Measurements from ENCODE around the gene USP7. TPM values are rescaled to one million over a fixed set of nuclear protein-coding genes. Genes with fewer than 3 reads are reported as not detected.
"Not testable (repeated sequence)": the region's sequence is repeated elsewhere in the genome, so short reads cannot be mapped to it uniquely, and the experiment has no call there.

USP7 gene
- total RNA-seq, 2 experiments from 2014 or later: 46.4 to 127 TPM

GRCh38 chr16:8845699-8846298 is 117.9 kb downstream of the USP7 start:
- Histone ChIP-seq H3K4me2 (ENCODE audit: low read length) (no peak overlapping the region), H3K79me2 (ENCODE audit: insufficient read depth, low read depth, low read length) (no peaks in the 10 kb centered on the region; the same call in 1 of the 2 replicates), H3K9me2 (ENCODE audit: insufficient read depth, low read length) (no peaks in the 10 kb centered on the region), H3K4me3 (ENCODE audit: low read depth, low read length, poor library complexity, severe bottlenecking) (no peak overlapping the region), H3K4me1 (ENCODE audit: insufficient read depth, low read length, poor library complexity, severe bottlenecking) (no peaks in the 10 kb centered on the region), H2AFZ (ENCODE audit: low read length) (no peak overlapping the region), H3K36me3 (ENCODE audit: insufficient read depth, low read length) (peaks cover 54% of the 10 kb centered on the region), H4K20me1 (ENCODE audit: insufficient read depth, low read length) (no peaks in the 10 kb centered on the region), H3K9me3 (ENCODE audit: low read length) (no peaks in the 10 kb centered on the region), H3K27ac (ENCODE audit: low read depth, low read length, poor library complexity, severe bottlenecking) (no peak overlapping the region)
- ChIA-PET CTCF (ENCODE audit: unreplicated experiment) (no interaction called here), POLR2A (interaction anchor here (0.6 kb wide), 1 partner anchor 19 kb away, joined by 5 read pairs; no protein-coding TSS in a partner anchor)
- no peak for TF ChIP-seq EZH2phosphoT487 (IDR thresholded peaks at IDR 0.05; ENCODE audit: borderline replicate concordance, low read depth, low read length)
- no peak for TF ChIP-seq CTCF (conservative IDR thresholded peaks at IDR 0.05; ENCODE audit: low read length)
- intact Hi-C loops (cut with micrococcal nuclease; ENCODE audit: unreplicated experiment): no loop called here
- no TSS peak for BruUV-seq (replicated peaks)
- no peak for DNase-seq (ENCODE audit: low spot score)

DNA sequence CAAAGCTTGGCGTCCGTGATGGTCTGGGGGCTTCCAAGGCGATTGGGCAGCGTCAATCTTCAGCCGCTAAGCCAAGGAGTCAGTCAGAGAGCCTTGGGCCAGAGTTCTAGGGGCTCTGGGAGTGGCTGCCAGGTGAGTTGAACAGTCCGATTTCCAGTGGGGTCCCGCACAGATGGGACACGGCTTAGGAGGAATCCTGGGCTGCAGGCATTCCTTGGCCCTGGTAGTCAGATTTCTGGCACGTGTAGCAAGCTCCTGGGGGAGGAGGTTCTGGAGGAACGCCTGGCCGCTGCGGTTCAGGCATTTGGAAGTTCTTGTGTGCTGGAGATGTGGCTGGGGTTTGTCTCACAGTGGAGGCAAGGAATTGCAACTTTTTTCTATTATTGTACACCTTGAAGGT is 120.4 kb downstream of the USP7 start:
- intact Hi-C loops (cut with micrococcal nuclease; ENCODE audit: unreplicated experiment); H3K4me2 ChIP-seq (ENCODE audit: low read length); H3K27ac ChIP-seq (ENCODE audit: low read depth, low read length, poor library complexity, severe bottlenecking); H3K4me3 ChIP-seq (ENCODE audit: low read depth, low read length, poor library complexity, severe bottlenecking); H2AFZ ChIP-seq (ENCODE audit: low read length); H4K20me1 ChIP-seq (ENCODE audit: insufficient read depth, low read length); BruUV-seq (replicated peaks); CTCF ChIA-PET (ENCODE audit: unreplicated experiment); POLR2A ChIA-PET; DNase-seq (ENCODE audit: low spot score); H3K79me2 ChIP-seq (ENCODE audit: insufficient read depth, low read depth, low read length); H3K4me1 ChIP-seq (ENCODE audit: insufficient read depth, low read length, poor library complexity, severe bottlenecking); H3K9me2 ChIP-seq (ENCODE audit: insufficient read depth, low read length); H3K9me3 ChIP-seq (ENCODE audit: low read length): not testable (repeated sequence)
- H3K36me3 ChIP-seq (ENCODE audit: insufficient read depth, low read length): peaks cover 29% of the 10 kb centered on the region

Other genes starting within 250 kb of the USP7 start
- 8.5 and 11.7 TPM in 2 replicates for gene TMEM186, start 166.3 kb downstream of the USP7 start, total RNA-seq (2014; rRNA removed; shearing (Covaris generic))
- gene TMEM186, start 166.3 kb downstream of the USP7 start, total RNA-seq (2022): 16.5 and 18.1 TPM in 2 replicates
- 39.1 and 41.1 TPM in 2 replicates for gene PMM2, start 166.1 kb downstream of the USP7 start, total RNA-seq (2014; rRNA removed; shearing (Covaris generic))
- 44.5 and 53.9 TPM in 2 replicates for gene PMM2, start 166.1 kb downstream of the USP7 start, total RNA-seq (2022)
- gene CARHSP1, start 94.9 kb downstream of the USP7 start, total RNA-seq (2014; rRNA removed; shearing (Covaris generic)): 236 and 241 TPM in 2 replicates
- gene CARHSP1, start 94.9 kb downstream of the USP7 start, total RNA-seq (2022): 156 and 173 TPM in 2 replicates
- gene LITAFD, start 81.6 kb downstream of the USP7 start, total RNA-seq (2014; rRNA removed; shearing (Covaris generic)): not detected in 2 replicates
- gene LITAFD, start 81.6 kb downstream of the USP7 start, total RNA-seq (2022): not detected in 2 replicates
- gene HAPSTR1, start 127.7 kb upstream of the USP7 start, total RNA-seq (2014; rRNA removed; shearing (Covaris generic)): 50.9 and 51.5 TPM in 2 replicates
- 71.5 and 77.9 TPM in 2 replicates for gene HAPSTR1, start 127.7 kb upstream of the USP7 start, total RNA-seq (2022)

Data from OCI-LY7 (cell line).